ENCODE results near the gene SFT2D3.
"Not testable (repeated sequence)": the region's sequence is repeated elsewhere in the genome, so short reads cannot be mapped to it uniquely, and the experiment has no call there.

The SFT2D3 gene

GRCh38 chr2:127740665-127741288 is 39.5 kb downstream of the SFT2D3 start:
- Histone ChIP-seq H3K27ac (ENCODE audit: low read depth, low read length) (no peak overlapping the region), H3K4me3 (ENCODE audit: low read length) (no peak overlapping the region), H3K9me3 (ENCODE audit: control insufficient read depth, insufficient read depth, low read length) (no peaks in the 10 kb centered on the region), H3K79me2 (ENCODE audit: control insufficient read depth, low read length) (no peaks in the 10 kb centered on the region), H3K4me2 (ENCODE audit: low read length) (no peak overlapping the region), H3K4me1 (ENCODE audit: control insufficient read depth, low read length) (peaks cover 9% of the 10 kb centered on the region), H3F3A (ENCODE audit: control insufficient read depth, insufficient read depth) (no peaks in the 10 kb centered on the region), H3K36me3 (ENCODE audit: control insufficient read depth, low read length) (peaks cover 73% of the 10 kb centered on the region), H4K20me1 (ENCODE audit: control insufficient read depth, insufficient read depth, low read depth, low read length) (no peaks in the 10 kb centered on the region), H3K27me3 (ENCODE audit: control insufficient read depth, low read length) (no peaks in the 10 kb centered on the region), H3K9me2 (replicated peaks; ENCODE audit: control insufficient read depth, low read length) (no peaks in the 10 kb centered on the region)
- TF ChIP-seq CTCF (IDR thresholded peaks at IDR 0.05; ENCODE audit: low read depth, low read length, poor library complexity, severe bottlenecking): no peak

- Histone ChIP-seq H3K27me3 (ENCODE audit: control insufficient read depth, low read length) (no peaks in the 10 kb centered on the region), H4K20me1 (ENCODE audit: control insufficient read depth, insufficient read depth, low read depth, low read length) (no peaks in the 10 kb centered on the region), H3K4me3 (ENCODE audit: low read length) (no peak overlapping the region), H3K4me2 (ENCODE audit: low read length) (no peak overlapping the region), H3K9me3 (ENCODE audit: control insufficient read depth, insufficient read depth, low read length) (no peaks in the 10 kb centered on the region), H3K4me1 (ENCODE audit: control insufficient read depth, low read length) (peaks cover 9% of the 10 kb centered on the region), H3K79me2 (ENCODE audit: control insufficient read depth, low read length) (no peaks in the 10 kb centered on the region), H3F3A (ENCODE audit: control insufficient read depth, insufficient read depth) (no peaks in the 10 kb centered on the region), H3K36me3 (ENCODE audit: control insufficient read depth, low read length) (peaks cover 68% of the 10 kb centered on the region), H3K9me2 (replicated peaks; ENCODE audit: control insufficient read depth, low read length) (no peaks in the 10 kb centered on the region), H3K27ac (ENCODE audit: low read depth, low read length) (no peak overlapping the region)
- TF ChIP-seq CTCF (IDR thresholded peaks at IDR 0.05; ENCODE audit: low read depth, low read length, poor library complexity, severe bottlenecking): no peak
- no peak for TF ChIP-seq EZH2phosphoT487 (IDR thresholded peaks at IDR 0.05; ENCODE audit: borderline replicate concordance, low read length)
These were observed 42.3 kb downstream of the SFT2D3 start for GRCh38 chr2:127743477-127744026.

GRCh38 chr2:127747621-127748020 is 46.3 kb downstream of the SFT2D3 start:
- Histone ChIP-seq H3K27me3 (ENCODE audit: control insufficient read depth, low read length) (no peaks in the 10 kb centered on the region), H3K9me2 (replicated peaks; ENCODE audit: control insufficient read depth, low read length) (no peaks in the 10 kb centered on the region), H3F3A (ENCODE audit: control insufficient read depth, insufficient read depth) (no peaks in the 10 kb centered on the region; the same call in 1 of the 2 replicates), H4K20me1 (ENCODE audit: control insufficient read depth, insufficient read depth, low read depth, low read length) (no peaks in the 10 kb centered on the region), H3K27ac (ENCODE audit: low read depth, low read length) (no peak overlapping the region), H3K4me2 (ENCODE audit: low read length) (no peak overlapping the region), H3K79me2 (ENCODE audit: control insufficient read depth, low read length) (no peaks in the 10 kb centered on the region), H3K36me3 (ENCODE audit: control insufficient read depth, low read length) (peaks cover 63% of the 10 kb centered on the region), H3K4me1 (ENCODE audit: control insufficient read depth, low read length) (peaks cover 4% of the 10 kb centered on the region), H3K9me3 (ENCODE audit: control insufficient read depth, insufficient read depth, low read length) (no peaks in the 10 kb centered on the region), H3K4me3 (ENCODE audit: low read length) (no peak overlapping the region)
- TF ChIP-seq EZH2phosphoT487 (IDR thresholded peaks at IDR 0.05; ENCODE audit: borderline replicate concordance, low read length) (no peak), CTCF (IDR thresholded peaks at IDR 0.05; ENCODE audit: low read depth, low read length, poor library complexity, severe bottlenecking) (no peak)

GRCh38 chr2:127749537-127749936 is 48.2 kb downstream of the SFT2D3 start:
- peaks cover 60% of the 10 kb centered on the region for H3K36me3 ChIP-seq (ENCODE audit: control insufficient read depth, low read length)
- not testable (repeated sequence) for H3F3A ChIP-seq (ENCODE audit: control insufficient read depth, insufficient read depth); H3K4me2 ChIP-seq (ENCODE audit: low read length)

More at GRCh38 chr2:127749537-127749936, 48.2 kb downstream of the SFT2D3 start:
- not testable (repeated sequence) for H3K27ac ChIP-seq (ENCODE audit: low read depth, low read length); H4K20me1 ChIP-seq (ENCODE audit: control insufficient read depth, insufficient read depth, low read depth, low read length); H3K9me3 ChIP-seq (ENCODE audit: control insufficient read depth, insufficient read depth, low read length); H3K79me2 ChIP-seq (ENCODE audit: control insufficient read depth, low read length); H3K27me3 ChIP-seq (ENCODE audit: control insufficient read depth, low read length); H3K4me3 ChIP-seq (ENCODE audit: low read length); H3K9me2 ChIP-seq (replicated peaks; ENCODE audit: control insufficient read depth, low read length); H3K4me1 ChIP-seq (ENCODE audit: control insufficient read depth, low read length)
